Natural killer cell (primary cell): Measurements from ENCODE around the gene ABTB2. TPM values are rescaled to one million over a fixed set of nuclear protein-coding genes. Genes with fewer than 3 reads are reported as not detected.

Experiments used
- ATAC-seq, 3 donors: fragments of 150-1000 bp in 2 of 3; fragments of 200-7000 bp in 1 of 3; cut with Tn5 transposase; 1 replicate in 1 of 3; 2 replicates in 2 of 3; pipeline ENCODE4 v1.10.0; 2021; ENCODE audit warnings: mild to moderate bottlenecking in 2 of 3, moderate library complexity in 2 of 3
- DNase-seq, 2 donors: peaks; one replicate each; pipeline versions ENCODE4 v3.0.0 to v3.0.0-alpha.2; 2013 to 2021; ENCODE audit warnings: mixed read lengths in 1 of 2
- H3K27ac ChIP-seq: one replicate; pipeline ENCODE4 v1.5.1; 2013; ENCODE audit warnings: mild to moderate bottlenecking, low read length
- H3K27me3 ChIP-seq: one replicate; pipeline ENCODE4 v1.6.1; 2013; ENCODE audit warnings: low read length; ENCODE audit not compliant: control insufficient read depth, insufficient read depth
- H3K36me3 ChIP-seq: one replicate; pipeline ENCODE4 v1.6.1; 2013; ENCODE audit warnings: low read length; ENCODE audit not compliant: control insufficient read depth, insufficient read depth
- H3K4me1 ChIP-seq: one replicate; pipeline ENCODE4 v1.6.1; 2013; ENCODE audit warnings: low read length; ENCODE audit not compliant: control insufficient read depth, insufficient read depth
- H3K4me3 ChIP-seq: one replicate; pipeline ENCODE4 v1.5.1; 2013; ENCODE audit warnings: low read length
- H3K9me3 ChIP-seq: one replicate; pipeline ENCODE4 v1.6.1; 2013; ENCODE audit warnings: low read length; ENCODE audit not compliant: control insufficient read depth, insufficient read depth
- H3K27ac Mint-ChIP-seq, 2 donors: one replicate each; pipeline ENCODE4 v1.8.0; 2022; ENCODE audit warnings: mild to moderate bottlenecking in 2 of 2, mixed read lengths in 2 of 2, moderate library complexity in 1 of 2
- H3K27me3 Mint-ChIP-seq, 2 donors: one replicate each; pipeline ENCODE4 v1.8.0; 2022; ENCODE audit warnings: low read depth in 2 of 2, mixed read lengths in 2 of 2
- H3K36me3 Mint-ChIP-seq: one replicate; pipeline ENCODE4 v1.8.0; 2022; ENCODE audit warnings: mixed read lengths
- H3K4me1 Mint-ChIP-seq, 2 donors: one replicate each; pipeline ENCODE4 v1.8.0; 2022; ENCODE audit warnings: mixed read lengths in 2 of 2
- H3K4me3 Mint-ChIP-seq: one replicate; pipeline ENCODE4 v1.8.0; 2022; ENCODE audit warnings: mild to moderate bottlenecking, moderate library complexity, mixed read lengths
- H3K9me3 Mint-ChIP-seq, 2 donors: one replicate each; pipeline ENCODE4 v1.8.0; 2022; ENCODE audit warnings: mixed read lengths in 2 of 2
- WGBS: methylation state at CpG from one replicate; pipeline ENCODE4 v1.1.7; 2013; ENCODE audit warnings: missing lambda C conversion rate; ENCODE audit not compliant: insufficient coverage; 5-methylcytosine and 5-hydroxymethylcytosine counted together
- intact Hi-C: fragments of 100-400 bp; cut with micrococcal nuclease; formaldehyde crosslinking; loops from one replicate; pipeline ENCODE4 v1.14.2; 2022
- total RNA-seq, 4 donors: library from RNA; stranded (reverse); fragments of 120-200 nt in 1 of 4; gene quantifications; one replicate each; pipeline versions ENCODE4 v1.2.3 to v1.2.4, GENCODE V29; 2013 to 2022
- TF ChIP-seq, protein P1 (sequence below): fragments of 200-600 bp; IDR thresholded peaks from one replicate; pipeline ENCODE4 v1.8.0; 2022; ENCODE audit warnings: antibody characterized with exemption

The ABTB2 gene
- total RNA-seq, 3 donors from 2014 or later (not counting 1 experiment from before 2014, with no cell fraction given): 0.65 to 1.7 (median 1.1) TPM

DNA sequence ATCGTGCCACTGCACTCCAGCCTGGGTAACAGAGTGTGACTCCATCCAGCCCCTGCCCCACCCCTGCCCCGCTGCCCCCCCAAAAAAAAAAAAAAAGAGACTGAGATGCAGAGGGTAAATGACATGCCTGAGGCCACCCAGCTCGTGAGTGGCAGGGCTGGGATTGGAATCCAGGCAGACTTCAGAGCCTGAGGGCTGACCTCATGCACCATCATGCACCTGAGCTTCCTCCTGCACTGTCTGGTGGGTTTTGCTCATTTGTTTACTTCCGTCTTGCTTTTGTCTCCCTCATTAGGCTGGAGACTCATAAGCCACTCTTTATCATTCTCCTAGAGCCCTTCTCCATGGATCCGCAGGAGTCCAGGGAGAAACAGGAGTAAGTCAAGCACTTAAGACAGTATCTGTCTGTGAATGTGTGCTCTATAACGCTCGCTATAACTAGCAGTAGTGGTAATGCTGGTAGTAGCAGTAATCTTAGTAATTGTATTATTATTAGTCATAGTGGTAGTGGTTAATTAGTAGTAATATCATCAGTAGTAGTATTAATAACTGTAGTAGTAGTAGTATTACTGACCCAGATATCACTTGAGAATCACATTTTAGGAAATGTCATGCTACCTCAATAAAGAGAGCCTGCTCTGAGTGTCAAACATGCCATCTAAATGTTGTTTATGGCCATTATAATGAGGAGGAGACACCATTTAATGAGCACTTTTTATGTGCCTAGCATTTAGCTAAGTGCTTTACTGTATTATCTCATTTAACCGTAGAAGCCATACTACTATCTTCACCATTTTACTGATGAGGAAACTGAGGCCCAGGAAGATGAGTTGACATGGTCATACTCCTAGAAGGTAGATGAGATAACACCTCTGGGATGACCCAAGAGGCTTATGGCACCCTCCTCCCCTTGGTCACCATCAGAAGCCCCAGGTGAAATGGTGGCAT lies 167.3 kb downstream of the ABTB2 start:
- Mint-ChIP-seq H3K36me3 (no peaks in the 10 kb centered on the region), H3K4me1 (no peaks in the 10 kb centered on the region), H3K27me3 (no peaks in the 10 kb centered on the region), H3K9me3 (no peaks in the 10 kb centered on the region), H3K4me3 (no peak overlapping the region), H3K27ac (no peak overlapping the region)
- DNase-seq (no peak), ATAC-seq (no peak)
- WGBS: 85% methylated on average over 7 of the region's 8 CpGs
- Histone ChIP-seq H3K36me3 (no peaks in the 10 kb centered on the region), H3K27ac (no peak overlapping the region), H3K27me3 (no peaks in the 10 kb centered on the region), H3K9me3 (no peaks in the 10 kb centered on the region), H3K4me1 (no peaks in the 10 kb centered on the region), H3K4me3 (no peak overlapping the region)
- intact Hi-C loops: no loop called here
- TF ChIP-seq, protein P1, sequence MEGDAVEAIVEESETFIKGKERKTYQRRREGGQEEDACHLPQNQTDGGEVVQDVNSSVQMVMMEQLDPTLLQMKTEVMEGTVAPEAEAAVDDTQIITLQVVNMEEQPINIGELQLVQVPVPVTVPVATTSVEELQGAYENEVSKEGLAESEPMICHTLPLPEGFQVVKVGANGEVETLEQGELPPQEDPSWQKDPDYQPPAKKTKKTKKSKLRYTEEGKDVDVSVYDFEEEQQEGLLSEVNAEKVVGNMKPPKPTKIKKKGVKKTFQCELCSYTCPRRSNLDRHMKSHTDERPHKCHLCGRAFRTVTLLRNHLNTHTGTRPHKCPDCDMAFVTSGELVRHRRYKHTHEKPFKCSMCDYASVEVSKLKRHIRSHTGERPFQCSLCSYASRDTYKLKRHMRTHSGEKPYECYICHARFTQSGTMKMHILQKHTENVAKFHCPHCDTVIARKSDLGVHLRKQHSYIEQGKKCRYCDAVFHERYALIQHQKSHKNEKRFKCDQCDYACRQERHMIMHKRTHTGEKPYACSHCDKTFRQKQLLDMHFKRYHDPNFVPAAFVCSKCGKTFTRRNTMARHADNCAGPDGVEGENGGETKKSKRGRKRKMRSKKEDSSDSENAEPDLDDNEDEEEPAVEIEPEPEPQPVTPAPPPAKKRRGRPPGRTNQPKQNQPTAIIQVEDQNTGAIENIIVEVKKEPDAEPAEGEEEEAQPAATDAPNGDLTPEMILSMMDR: no peak

DNA sequence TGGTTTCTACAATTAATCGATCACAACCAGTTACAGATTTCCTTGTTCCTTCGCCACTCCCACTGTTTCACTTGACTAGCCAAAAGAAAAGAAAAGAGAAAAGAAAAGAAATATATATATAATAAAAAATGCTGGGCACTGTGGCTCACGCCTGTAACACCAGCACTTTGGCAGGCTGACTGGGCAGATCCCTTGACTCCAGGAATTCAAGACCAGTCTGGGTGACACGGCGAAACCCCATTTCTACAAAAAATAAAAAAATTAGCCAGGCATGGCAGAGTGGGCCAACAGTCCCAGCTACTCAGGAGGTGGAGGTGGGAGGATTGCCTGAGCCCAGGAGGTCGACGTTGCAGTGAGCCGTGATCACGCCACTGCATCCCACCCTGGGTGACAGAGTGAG lies 168.6 kb downstream of the ABTB2 start:
- no peaks in the 10 kb centered on the region for H3K9me3 Mint-ChIP-seq
- intact Hi-C loops: no loop called here
- H3K4me3 Mint-ChIP-seq: no peak overlapping the region
- no peaks in the 10 kb centered on the region for H3K36me3 ChIP-seq
- no peak overlapping the region for H3K27ac Mint-ChIP-seq
- no peak for ATAC-seq
- no peaks in the 10 kb centered on the region for H3K27me3 ChIP-seq
- no peaks in the 10 kb centered on the region for H3K4me1 ChIP-seq
- TF ChIP-seq, protein P1: no peak
- no peaks in the 10 kb centered on the region for H3K27me3 Mint-ChIP-seq
- no peak for DNase-seq
- H3K27ac ChIP-seq: no peak overlapping the region
- 94% methylated on average over 6 of the region's 9 CpGs for WGBS
- no peaks in the 10 kb centered on the region for H3K9me3 ChIP-seq
- no peak overlapping the region for H3K4me3 ChIP-seq
- peaks cover 0 to 4% of the 10 kb centered on the region in 2 donors for H3K4me1 Mint-ChIP-seq
- no peaks in the 10 kb centered on the region for H3K36me3 Mint-ChIP-seq

DNA sequence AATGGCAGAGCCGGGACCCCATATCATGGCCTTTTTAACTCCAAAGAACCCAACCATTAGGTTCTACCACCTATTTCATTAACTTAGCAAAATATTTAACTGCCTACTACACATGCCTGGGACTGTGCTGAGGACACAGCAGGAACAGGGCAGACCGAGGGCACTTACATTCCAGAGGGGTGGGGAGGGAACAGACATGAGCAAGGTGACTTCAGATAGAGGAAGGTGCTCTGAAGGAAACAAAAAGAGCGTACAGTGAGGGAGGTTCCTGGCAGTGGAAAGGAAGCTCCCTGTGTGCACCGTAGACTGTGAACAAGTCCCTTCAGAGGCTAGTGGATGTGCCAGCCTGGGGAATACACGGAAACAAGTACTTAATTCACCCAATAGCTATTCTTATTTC lies 169.6 kb downstream of the ABTB2 start:
- H3K27ac Mint-ChIP-seq: no peak overlapping the region
- no peaks in the 10 kb centered on the region for H3K27me3 Mint-ChIP-seq
- TF ChIP-seq, protein P1: no peak
- H3K9me3 Mint-ChIP-seq: no peaks in the 10 kb centered on the region
- Histone ChIP-seq H3K36me3 (no peaks in the 10 kb centered on the region), H3K4me3 (no peak overlapping the region), H3K4me1 (no peaks in the 10 kb centered on the region), H3K27ac (no peak overlapping the region), H3K9me3 (no peaks in the 10 kb centered on the region), H3K27me3 (no peaks in the 10 kb centered on the region)
- peaks cover 0 to 4% of the 10 kb centered on the region in 2 donors for H3K4me1 Mint-ChIP-seq
- intact Hi-C loops: no loop called here
- WGBS: 91% methylated on average over 4 of the region's 5 CpGs
- ATAC-seq: no peak
- no peak overlapping the region for H3K4me3 Mint-ChIP-seq
- H3K36me3 Mint-ChIP-seq: no peaks in the 10 kb centered on the region
- DNase-seq: no peak
